Thyroid gland (tissue), 4 donors: Measurements from ENCODE around the gene SLC6A17. TPM values are rescaled to one million over a fixed set of nuclear protein-coding genes. Genes with fewer than 3 reads are reported as not detected.

ENCODE experiments used
- DNase-seq, 2 donors: peaks; one replicate each; pipeline ENCODE4 v3.0.0-alpha.2; 2019
- H3K27ac ChIP-seq, 3 donors: fragments of 200-600 bp; sonication (generic); 1 replicate in 2 of 3; 2 replicates in 1 of 3; pipeline ENCODE4 v1.5.1; 2016 to 2019; ENCODE audit warnings: mild to moderate bottlenecking in 1 of 3, moderate library complexity in 1 of 3
- H3K27me3 ChIP-seq: fragments of 200-600 bp; sonication (generic); one replicate; pipeline ENCODE4 v1.5.1; 2019
- H3K36me3 ChIP-seq, 2 donors: fragments of 200-600 bp; sonication (generic); one replicate each; pipeline ENCODE4 v1.5.1; 2016 to 2019
- H3K4me1 ChIP-seq, 2 donors: fragments of 200-600 bp; sonication (generic); one replicate each; pipeline ENCODE4 v1.5.1; 2017 to 2019
- H3K4me3 ChIP-seq, 3 donors: fragments of 200-600 bp; sonication (generic); replicated peaks in 1 of 3; 1 replicate in 2 of 3; 2 replicates in 1 of 3; pipeline ENCODE4 v1.5.1; 2016; ENCODE audit warnings: mild to moderate bottlenecking in 1 of 3
- H3K9me3 ChIP-seq: fragments of 200-600 bp; sonication (generic); one replicate; pipeline ENCODE4 v1.5.1; 2017
- POLR2A ChIP-seq, 2 donors: fragments of 450-650 bp; IDR thresholded peaks; one replicate each; pipeline ENCODE4 v1.6.1; 2017; ENCODE audit warnings: antibody characterized with exemption in 2 of 2, mild to moderate bottlenecking in 2 of 2, moderate library complexity in 1 of 2
- WGBS, 2 donors: methylation state at CpG; one replicate each; pipeline ENCODE4 v1.1.5; 2017; 5-methylcytosine and 5-hydroxymethylcytosine counted together
- intact Hi-C: fragments of 100-400 bp; cut with DNase I; formaldehyde crosslinking; loops from one replicate; pipeline ENCODE4 v1.15.1; 2023
- total RNA-seq, 4 donors: library from RNA; depleted of rRNA; stranded (reverse); fragments of >200 nt; gene quantifications; one replicate each; pipeline ENCODE4 v1.2.3, GENCODE V29; 2016
- TF ChIP-seq, protein P1 (sequence below), 6 experiments: fragments of 200-600 bp in 3 of 6; fragments of 450-650 bp in 3 of 6; sonication (generic) in 3 of 6; IDR thresholded peaks; one replicate each; pipeline ENCODE4 v1.5.1; 2016 to 2019; ENCODE audit warnings: antibody characterized with exemption in 6 of 6, mild to moderate bottlenecking in 2 of 6, inconsistent platforms in 1 of 6, moderate library complexity in 1 of 6

Gene SLC6A17
- total RNA-seq, 4 donors from 2014 or later = under 0.01 to 0.49 (median 0.18) TPM

DNA sequence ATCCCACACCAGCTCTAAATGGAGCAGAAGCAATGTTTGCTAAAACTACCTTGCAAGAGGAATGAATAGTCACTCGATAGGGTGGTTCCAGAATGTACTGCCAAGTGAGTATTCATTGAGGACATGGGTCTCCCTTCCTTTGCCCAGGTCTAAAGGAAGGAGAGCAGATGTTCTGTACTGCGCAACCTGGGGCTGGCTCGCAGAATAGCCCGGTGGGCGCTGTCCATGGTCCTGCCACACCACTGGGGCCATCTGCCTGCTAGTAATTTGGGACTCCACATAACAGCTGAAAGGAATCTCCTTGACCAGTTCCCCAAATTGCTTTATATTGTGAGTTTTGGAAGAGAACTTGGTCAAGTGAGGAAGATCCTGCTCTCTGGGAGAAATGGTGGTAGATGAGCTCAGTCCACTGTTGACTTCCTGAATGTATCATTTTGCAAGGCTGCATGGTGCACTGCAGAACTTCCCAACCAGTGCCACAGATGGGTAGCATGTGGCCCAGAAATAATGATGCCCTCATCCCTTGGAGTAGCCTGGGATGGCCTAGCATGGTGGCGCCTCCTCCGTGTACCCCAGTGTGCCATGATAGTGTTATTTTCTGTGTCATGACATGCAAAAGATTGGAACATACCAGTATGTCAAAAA, 5.7 kb downstream of the SLC6A17 start:
- H3K9me3 ChIP-seq = no peaks in the 10 kb centered on the region
- TF ChIP-seq POLR2A (IDR thresholded peaks at IDR 0.05) = no peak
- TF ChIP-seq, protein P1, sequence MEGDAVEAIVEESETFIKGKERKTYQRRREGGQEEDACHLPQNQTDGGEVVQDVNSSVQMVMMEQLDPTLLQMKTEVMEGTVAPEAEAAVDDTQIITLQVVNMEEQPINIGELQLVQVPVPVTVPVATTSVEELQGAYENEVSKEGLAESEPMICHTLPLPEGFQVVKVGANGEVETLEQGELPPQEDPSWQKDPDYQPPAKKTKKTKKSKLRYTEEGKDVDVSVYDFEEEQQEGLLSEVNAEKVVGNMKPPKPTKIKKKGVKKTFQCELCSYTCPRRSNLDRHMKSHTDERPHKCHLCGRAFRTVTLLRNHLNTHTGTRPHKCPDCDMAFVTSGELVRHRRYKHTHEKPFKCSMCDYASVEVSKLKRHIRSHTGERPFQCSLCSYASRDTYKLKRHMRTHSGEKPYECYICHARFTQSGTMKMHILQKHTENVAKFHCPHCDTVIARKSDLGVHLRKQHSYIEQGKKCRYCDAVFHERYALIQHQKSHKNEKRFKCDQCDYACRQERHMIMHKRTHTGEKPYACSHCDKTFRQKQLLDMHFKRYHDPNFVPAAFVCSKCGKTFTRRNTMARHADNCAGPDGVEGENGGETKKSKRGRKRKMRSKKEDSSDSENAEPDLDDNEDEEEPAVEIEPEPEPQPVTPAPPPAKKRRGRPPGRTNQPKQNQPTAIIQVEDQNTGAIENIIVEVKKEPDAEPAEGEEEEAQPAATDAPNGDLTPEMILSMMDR (IDR thresholded peaks at IDR 0.05) = no peak
- 10 to 15% methylated on average over 6 to 7 of the region's 7 CpGs for WGBS, 2 donors
- H3K4me3 ChIP-seq = no peak overlapping the region
- intact Hi-C loops = no loop called here
- no peaks in the 10 kb centered on the region for H3K36me3 ChIP-seq
- DNase-seq = peak; percentile 67 to 77
- H3K27me3 ChIP-seq = no peaks in the 10 kb centered on the region
- peaks cover 0 to 2% of the 10 kb centered on the region in 2 donors for H3K4me1 ChIP-seq
- no peak overlapping the region for H3K27ac ChIP-seq

DNA sequence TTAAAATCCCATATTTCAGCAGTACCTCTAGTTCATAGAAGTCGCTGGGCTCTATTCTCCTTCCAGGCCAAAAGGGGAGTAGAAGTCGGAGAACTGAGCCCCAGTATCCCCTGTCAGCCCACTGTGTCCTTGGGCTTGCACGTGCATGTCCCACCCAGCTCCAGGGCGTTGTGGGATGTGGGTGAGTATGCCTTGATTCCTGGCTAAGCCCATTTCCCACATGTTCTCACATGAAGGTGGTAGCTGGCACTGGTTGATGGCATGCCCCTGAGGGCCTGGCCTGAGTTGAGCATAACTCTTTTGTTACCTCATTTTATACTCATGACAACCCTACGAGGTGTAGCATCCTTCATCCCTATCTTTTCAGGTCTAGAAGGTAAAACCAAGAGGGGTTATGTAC, 8.0 kb downstream of the SLC6A17 start:
- TF ChIP-seq, protein P1 (IDR thresholded peaks at IDR 0.05) = no peak
- no peak for TF ChIP-seq POLR2A (IDR thresholded peaks at IDR 0.05)
- no peaks in the 10 kb centered on the region for H3K27me3 ChIP-seq
- H3K4me3 ChIP-seq = no peak overlapping the region
- intact Hi-C loops = no loop called here
- H3K36me3 ChIP-seq = no peaks in the 10 kb centered on the region
- H3K4me1 ChIP-seq = no peaks in the 10 kb centered on the region
- WGBS, 2 donors = 72 to 82% methylated on average over 5 of the region's 5 CpGs
- DNase-seq = no peak
- H3K27ac ChIP-seq = no peak overlapping the region
- no peaks in the 10 kb centered on the region for H3K9me3 ChIP-seq

DNA sequence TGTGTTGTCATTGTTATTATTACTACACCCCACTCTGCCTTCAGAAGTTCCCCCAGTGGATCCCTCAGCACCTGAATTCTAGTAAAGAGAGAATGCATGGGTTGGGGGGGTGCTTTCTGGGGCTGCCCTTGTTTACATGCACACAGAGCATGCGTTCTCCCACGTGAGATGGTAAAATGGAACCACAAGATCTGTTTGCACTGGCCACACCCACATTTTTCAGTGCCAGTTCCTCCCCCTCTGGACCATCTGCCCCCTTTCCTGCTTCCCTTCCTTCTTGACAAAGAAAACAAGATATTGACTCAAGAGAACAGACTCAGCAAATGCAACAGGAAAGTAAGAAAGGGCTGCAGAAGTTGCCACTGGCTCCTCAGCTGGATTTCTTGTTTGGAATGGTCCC, 8.9 kb downstream of the SLC6A17 start:
- Histone ChIP-seq H3K4me3 (no peak overlapping the region), H3K9me3 (no peaks in the 10 kb centered on the region), H3K27me3 (no peaks in the 10 kb centered on the region), H3K27ac (no peak overlapping the region), H3K36me3 (no peaks in the 10 kb centered on the region), H3K4me1 (no peaks in the 10 kb centered on the region)
- TF ChIP-seq, protein P1 (IDR thresholded peaks at IDR 0.05) = no peak
- no peak for TF ChIP-seq POLR2A (IDR thresholded peaks at IDR 0.05)
- WGBS, 2 donors = 43 to 44% methylated on average over 2 of the region's 2 CpGs
- intact Hi-C loops = no loop called here
- DNase-seq = no peak

DNA sequence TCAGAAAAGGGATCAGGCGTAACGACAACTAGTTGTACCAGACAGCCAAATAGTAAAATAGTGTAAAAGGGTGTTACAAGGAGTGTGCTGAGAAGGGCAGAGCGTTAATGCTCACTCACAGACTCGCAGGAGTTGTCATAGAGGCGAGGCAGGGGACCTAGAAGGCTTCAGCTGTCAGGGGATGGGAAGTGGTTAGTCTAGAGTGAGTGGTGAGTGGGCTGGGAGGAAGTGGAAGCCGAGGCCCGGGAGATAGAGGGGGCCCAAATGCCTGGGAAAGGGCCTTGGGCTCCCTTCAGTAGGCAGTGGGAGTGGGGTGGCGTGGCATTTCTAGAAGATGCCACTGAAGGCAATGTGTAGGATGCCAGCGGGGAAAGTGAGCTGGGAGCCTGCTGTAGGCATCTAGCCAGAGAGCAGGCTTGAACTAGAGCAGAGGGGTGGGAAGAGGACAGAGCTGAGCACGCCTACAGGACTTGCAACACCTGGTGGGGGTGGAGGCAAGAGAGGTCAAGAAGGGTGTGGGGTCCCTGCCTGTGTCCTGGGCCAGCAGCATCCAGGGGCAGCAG, 10.3 kb downstream of the SLC6A17 start:
- H3K4me3 ChIP-seq = no peak overlapping the region
- H3K4me1 ChIP-seq = no peaks in the 10 kb centered on the region
- intact Hi-C loops = no loop called here
- 60 to 63% methylated on average over 10 of the region's 10 CpGs for whole genome bisulfite sequencing, 2 donors
- TF ChIP-seq, protein P1 (IDR thresholded peaks at IDR 0.05) = no peak
- no peak for TF ChIP-seq POLR2A (IDR thresholded peaks at IDR 0.05)
- H3K36me3 ChIP-seq = no peaks in the 10 kb centered on the region
- H3K9me3 ChIP-seq = no peaks in the 10 kb centered on the region
- no peak for DNase-seq
- H3K27me3 ChIP-seq = no peaks in the 10 kb centered on the region
- H3K27ac ChIP-seq = no peak overlapping the region

DNA sequence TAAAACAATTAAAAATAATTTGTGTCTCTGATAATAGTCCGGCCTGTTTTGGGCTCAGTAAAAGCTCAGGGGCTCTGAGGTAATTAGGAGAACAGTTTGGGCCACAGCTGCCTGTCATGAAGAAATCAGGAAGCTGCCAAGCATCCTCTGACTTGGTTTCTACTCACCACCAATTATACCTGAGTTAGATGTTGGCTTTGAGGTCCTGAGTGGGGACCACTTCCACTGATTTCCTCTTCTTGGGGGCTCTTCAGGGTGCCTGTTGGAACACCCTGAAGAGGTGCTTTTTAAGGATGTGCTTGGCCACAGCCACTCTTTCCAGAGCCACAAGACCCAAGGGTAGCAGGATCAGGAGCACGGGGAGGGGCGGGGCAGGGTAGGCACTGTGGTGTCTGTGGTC, 10.9 kb downstream of the SLC6A17 start:
- H3K36me3 ChIP-seq = no peaks in the 10 kb centered on the region
- TF ChIP-seq POLR2A (IDR thresholded peaks at IDR 0.05) = no peak
- TF ChIP-seq, protein P1 (IDR thresholded peaks at IDR 0.05) = no peak
- DNase-seq = no peak
- intact Hi-C loops = no loop called here
- H3K4me3 ChIP-seq = no peak overlapping the region
- H3K27me3 ChIP-seq = no peaks in the 10 kb centered on the region
- no peak overlapping the region for H3K27ac ChIP-seq
- no peaks in the 10 kb centered on the region for H3K9me3 ChIP-seq
- no peaks in the 10 kb centered on the region for H3K4me1 ChIP-seq
- 90 to 96% methylated on average over 3 of the region's 3 CpGs for WGBS, 2 donors
